GM20431 (cell line): ENCODE data around the gene AVEN.
"Not testable (repeated sequence)": the region's sequence is repeated elsewhere in the genome, so short reads cannot be mapped to it uniquely, and the experiment has no call there.

Source experiments
- in situ Hi-C: fragments of 300-500 bp; cut with MseI, MboI; formaldehyde crosslinking; loops from one replicate; pipeline ENCODE4 v1.15.0; 2020; ENCODE audit warnings: low sequenced_read_pairs; ENCODE audit not compliant: unreplicated experiment

Gene AVEN

GRCh38 chr15:34046471-34047145 is 7.6 kb upstream of the AVEN start:
- in situ Hi-C loops = no loop called here

- in situ Hi-C loops = no loop called here
These were observed 4.8 kb upstream of the AVEN start for GRCh38 chr15:34043813-34044212.

- in situ Hi-C loops = no loop called here
These were observed 4.4 kb upstream of the AVEN start for GRCh38 chr15:34043391-34043790.

GRCh38 chr15:34039790-34040113 is 748 bp upstream of the AVEN start:
- in situ Hi-C loops = no loop called here

- in situ Hi-C loops = no loop called here
These were observed 757 bp downstream of the AVEN start for GRCh38 chr15:34038023-34038870.

- in situ Hi-C loops = no loop called here
These were observed 6.8 kb downstream of the AVEN start for GRCh38 chr15:34031987-34032760.

GRCh38 chr15:34027606-34028005 is 11.4 kb downstream of the AVEN start:
- in situ Hi-C loops = no loop called here

GRCh38 chr15:34025252-34025651 is 13.8 kb downstream of the AVEN start:
- in situ Hi-C loops = no loop called here

- in situ Hi-C loops = no loop called here
These were observed 15.1 kb downstream of the AVEN start for GRCh38 chr15:34023907-34024306.

- in situ Hi-C loops = no loop called here
These were observed 19.5 kb downstream of the AVEN start for GRCh38 chr15:34019369-34019990.

- in situ Hi-C loops = not testable (repeated sequence)
These were observed 20.3 kb downstream of the AVEN start for GRCh38 chr15:34018738-34019137.

- in situ Hi-C loops = no loop called here
These were observed 20.9 kb downstream of the AVEN start for GRCh38 chr15:34018021-34018645.

GRCh38 chr15:34014556-34014955 is 24.4 kb downstream of the AVEN start:
- in situ Hi-C loops = no loop called here

- in situ Hi-C loops = no loop called here
These were observed 25.3 kb downstream of the AVEN start for GRCh38 chr15:34013746-34014145.

- in situ Hi-C loops = no loop called here
These were observed 26.5 kb downstream of the AVEN start for GRCh38 chr15:34012461-34013028.

- in situ Hi-C loops = no loop called here
These were observed 27.5 kb downstream of the AVEN start for GRCh38 chr15:34011481-34011880.

- in situ Hi-C loops = no loop called here
These were observed 28.1 kb downstream of the AVEN start for GRCh38 chr15:34010921-34011320.

GRCh38 chr15:34009656-34010055 is 29.3 kb downstream of the AVEN start:
- in situ Hi-C loops = no loop called here

GRCh38 chr15:34006381-34006780 is 32.6 kb downstream of the AVEN start:
- in situ Hi-C loops = no loop called here

- in situ Hi-C loops = no loop called here
These were observed 37.5 kb downstream of the AVEN start for GRCh38 chr15:34001536-34001935.
